ENCODE measurements around the gene ACSL5.

- TF ChIP-seq MAX (IDR thresholded peaks at IDR 0.05; ENCODE audit: low read depth) = no peak
- no peak for TF ChIP-seq CTCF (IDR thresholded peaks at IDR 0.05)
- TF ChIP-seq POLR2AphosphoS5 (IDR thresholded peaks at IDR 0.05; ENCODE audit: low read depth, low read length) = no peak
- TF ChIP-seq RXRA (IDR thresholded peaks at IDR 0.05; ENCODE audit: borderline replicate concordance, low read depth) = no peak
- TF ChIP-seq FOXM1 (IDR thresholded peaks at IDR 0.05; ENCODE audit: low read depth) = no peak
- TF ChIP-seq RAD21 (IDR thresholded peaks at IDR 0.05; ENCODE audit: low read length) = no peak
- no peak for TF ChIP-seq NRF1 (IDR thresholded peaks at IDR 0.05; ENCODE audit: low read depth, low read length)
These were observed 30.7 kb downstream of the ACSL5 start for GRCh38 chr10:112404617-112405016.
